NCI-H524 treated with DMSO at 0.1 percent for 48 hours (cell line): Measurements from ENCODE around the gene ZNF214.

ENCODE experiments used
- DNase-seq: peaks from one replicate; lab custom pipeline; 2025; lab: John Stamatoyannopoulos, UW

The ZNF214 gene

DNA sequence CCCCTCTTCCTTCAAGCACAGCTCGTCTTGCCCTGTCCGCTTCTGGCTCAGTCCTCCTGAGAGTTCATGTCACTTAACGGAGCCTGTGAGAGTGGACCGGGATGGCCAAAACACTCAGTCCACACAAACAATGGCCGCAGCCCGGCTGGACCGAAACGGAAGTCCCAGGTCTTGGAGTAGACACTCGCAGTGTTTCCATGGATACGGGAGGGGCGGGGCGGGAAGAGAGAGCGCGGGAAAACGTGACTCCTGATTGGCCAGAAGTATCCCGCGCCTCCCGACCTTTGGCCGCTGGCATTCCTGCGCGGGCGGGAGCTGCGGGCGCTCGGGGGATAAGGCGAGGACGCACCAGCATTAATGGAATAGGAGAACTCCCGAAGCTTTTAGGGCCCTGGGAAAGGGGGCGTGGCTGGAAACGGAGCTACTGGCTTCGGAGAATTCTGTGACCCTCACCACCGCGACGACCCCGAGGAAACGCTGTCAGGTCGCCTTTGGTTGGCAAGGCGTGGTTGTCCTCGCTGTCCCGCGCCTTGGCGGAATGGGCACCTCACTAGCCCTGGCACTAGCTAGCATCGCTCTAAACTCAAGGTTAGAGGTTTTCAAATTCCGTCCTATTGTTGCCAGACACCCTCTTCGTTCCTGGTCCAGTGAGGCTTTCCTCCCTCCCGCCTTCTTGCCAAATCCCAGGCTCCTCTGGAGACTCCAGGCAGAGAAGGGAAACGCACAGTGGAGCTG is at the start of gene ZNF214, which contains the start of gene NLRP14:
Gene ZNF214 (minus strand): TSS at position 164 of the 735 bp plus-strand sequence. CDS start 17,511 bp downstream, outside the sequence.
Gene NLRP14 (plus strand): TSS at position 297 of the 735 bp plus-strand sequence. CDS start 18,108 bp downstream, outside the sequence.
- DNase-seq, result peak; percentile 46

DNA sequence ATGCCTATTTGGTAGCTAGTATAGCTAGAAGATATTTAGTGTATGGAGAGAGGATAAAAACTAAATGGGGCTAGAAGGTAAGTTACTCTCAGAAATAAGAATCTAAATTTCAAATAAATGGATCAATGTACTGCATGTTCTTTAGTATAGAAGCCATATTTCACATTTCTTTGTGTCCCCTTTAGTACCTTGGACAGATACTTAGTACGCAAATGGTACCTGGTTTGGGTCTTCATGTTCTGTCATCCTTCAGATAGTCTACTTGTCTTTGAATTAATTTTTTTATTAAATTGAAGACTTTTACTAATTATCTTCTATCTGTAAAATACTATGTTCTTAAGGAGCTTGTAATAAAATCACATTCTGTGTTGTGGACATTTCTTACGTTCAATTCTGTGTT is 42.4 kb upstream of the ZNF214 start:
- no peak for DNase-seq

GRCh38 chr11:7060868-7061267 is 40.7 kb upstream of the ZNF214 start:
- no peak for DNase-seq

GRCh38 chr11:7057641-7058040 is 37.5 kb upstream of the ZNF214 start:
- no peak for DNase-seq

DNA sequence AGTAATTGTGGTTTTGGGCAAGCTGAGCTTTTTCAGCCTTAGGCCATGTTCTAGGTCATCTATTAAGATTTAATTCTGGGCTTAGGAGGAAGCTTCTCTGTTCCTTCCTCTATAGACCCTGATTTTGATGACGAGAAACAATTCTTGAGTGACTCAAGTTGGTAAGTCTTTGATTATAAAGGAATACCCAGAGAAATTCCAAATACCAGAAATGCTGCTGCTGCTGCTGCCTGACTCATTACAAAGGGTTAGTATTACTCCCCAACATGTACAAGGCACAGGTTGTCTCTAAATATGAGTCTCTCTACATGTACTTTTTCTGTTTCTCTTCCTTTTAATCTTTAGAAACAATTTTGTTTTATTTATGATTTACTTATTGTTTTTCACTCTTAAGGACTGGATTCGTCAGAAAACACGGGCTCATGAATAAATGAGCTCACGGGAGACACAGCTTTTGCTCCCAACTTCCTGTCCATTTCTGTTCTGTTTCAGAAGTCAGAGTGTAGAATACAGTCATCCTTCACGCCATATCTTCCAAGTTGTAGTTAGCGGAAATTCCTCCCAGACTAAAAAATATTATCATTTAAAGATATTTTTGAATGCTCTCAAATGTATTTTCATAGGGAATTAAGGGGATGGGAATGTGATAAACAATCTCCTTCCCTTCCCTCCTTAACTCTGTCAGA is 36.8 kb upstream of the ZNF214 start:
- no peak for DNase-seq

DNA sequence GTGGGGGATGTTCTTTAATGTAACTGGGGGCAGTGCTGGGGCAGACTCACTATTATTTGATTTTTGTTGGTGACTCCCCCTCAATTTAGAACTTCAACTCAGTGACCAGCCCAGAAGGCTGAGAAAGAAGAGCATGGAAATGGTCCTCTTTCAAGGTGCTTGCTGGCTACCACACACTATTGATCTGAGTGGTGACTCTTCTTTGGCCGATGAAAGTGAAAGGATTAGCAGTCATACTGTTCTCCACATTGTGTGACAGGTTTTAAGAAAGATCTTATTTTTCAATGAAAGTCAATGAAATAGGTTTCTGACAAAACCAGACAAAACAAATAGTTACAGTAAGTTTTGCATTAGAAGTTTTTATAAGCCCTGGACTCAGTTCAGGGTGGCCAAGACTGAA is 30.0 kb upstream of the ZNF214 start:
- DNase-seq, result no peak

GRCh38 chr11:7046474-7047175 is 26.5 kb upstream of the ZNF214 start:
- DNase-seq, result no peak

- no peak for DNase-seq
These were observed 13.9 kb upstream of the ZNF214 start for GRCh38 chr11:7034019-7034418.

GRCh38 chr11:7032692-7033091 is 12.5 kb upstream of the ZNF214 start:
- no peak for DNase-seq

GRCh38 chr11:7031471-7031871 is 11.3 kb upstream of the ZNF214 start:
- no peak for DNase-seq

GRCh38 chr11:7030836-7031235 is 10.7 kb upstream of the ZNF214 start:
- DNase-seq, result no peak

- DNase-seq, result no peak
These were observed 8.0 kb upstream of the ZNF214 start for GRCh38 chr11:7028141-7028540.

GRCh38 chr11:7021318-7021717 is 1.2 kb upstream of the ZNF214 start:
- DNase-seq, result no peak

DNA sequence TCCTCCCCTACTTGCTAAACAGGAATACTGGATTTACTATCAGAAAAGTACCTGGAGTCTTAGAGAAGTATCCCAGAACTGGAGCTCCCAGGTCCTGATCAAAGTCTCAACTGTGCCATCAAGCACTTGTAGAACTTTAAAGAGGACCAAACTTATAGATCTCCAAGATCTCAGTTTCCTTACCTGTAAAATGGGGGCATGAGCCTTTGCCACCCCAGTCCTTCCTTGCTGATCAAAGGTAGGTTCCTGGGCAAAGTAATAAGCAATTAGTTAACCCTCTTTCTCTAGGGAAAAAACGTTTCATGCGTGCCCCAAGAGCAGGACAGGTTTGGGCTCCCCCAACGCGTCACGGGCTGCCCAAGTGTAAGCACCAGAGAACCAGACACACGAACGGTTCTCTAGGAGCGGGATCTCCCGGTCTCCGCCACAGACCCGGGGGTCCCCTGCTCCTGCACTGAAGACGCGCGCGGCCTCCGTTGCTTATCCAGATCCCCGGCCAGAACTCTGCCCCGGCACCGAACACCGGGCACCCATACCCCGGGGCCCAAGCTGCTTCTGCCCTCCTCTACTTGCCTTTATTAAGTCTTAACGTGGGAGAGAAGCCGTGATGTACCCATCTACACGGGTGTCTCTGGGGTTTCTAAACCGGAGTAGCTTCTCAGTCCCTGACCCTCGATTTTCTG is 505 bp downstream of the ZNF214 start:
- DNase-seq, result no peak

GRCh38 chr11:7016011-7016410 is 4.1 kb downstream of the ZNF214 start:
- no peak for DNase-seq

- DNase-seq, result no peak
These were observed 6.0 kb downstream of the ZNF214 start for GRCh38 chr11:7014118-7014517.

GRCh38 chr11:7004482-7004881 is 15.7 kb downstream of the ZNF214 start:
- no peak for DNase-seq

GRCh38 chr11:6995703-6996102 is 24.4 kb downstream of the ZNF214 start:
- no peak for DNase-seq

DNA sequence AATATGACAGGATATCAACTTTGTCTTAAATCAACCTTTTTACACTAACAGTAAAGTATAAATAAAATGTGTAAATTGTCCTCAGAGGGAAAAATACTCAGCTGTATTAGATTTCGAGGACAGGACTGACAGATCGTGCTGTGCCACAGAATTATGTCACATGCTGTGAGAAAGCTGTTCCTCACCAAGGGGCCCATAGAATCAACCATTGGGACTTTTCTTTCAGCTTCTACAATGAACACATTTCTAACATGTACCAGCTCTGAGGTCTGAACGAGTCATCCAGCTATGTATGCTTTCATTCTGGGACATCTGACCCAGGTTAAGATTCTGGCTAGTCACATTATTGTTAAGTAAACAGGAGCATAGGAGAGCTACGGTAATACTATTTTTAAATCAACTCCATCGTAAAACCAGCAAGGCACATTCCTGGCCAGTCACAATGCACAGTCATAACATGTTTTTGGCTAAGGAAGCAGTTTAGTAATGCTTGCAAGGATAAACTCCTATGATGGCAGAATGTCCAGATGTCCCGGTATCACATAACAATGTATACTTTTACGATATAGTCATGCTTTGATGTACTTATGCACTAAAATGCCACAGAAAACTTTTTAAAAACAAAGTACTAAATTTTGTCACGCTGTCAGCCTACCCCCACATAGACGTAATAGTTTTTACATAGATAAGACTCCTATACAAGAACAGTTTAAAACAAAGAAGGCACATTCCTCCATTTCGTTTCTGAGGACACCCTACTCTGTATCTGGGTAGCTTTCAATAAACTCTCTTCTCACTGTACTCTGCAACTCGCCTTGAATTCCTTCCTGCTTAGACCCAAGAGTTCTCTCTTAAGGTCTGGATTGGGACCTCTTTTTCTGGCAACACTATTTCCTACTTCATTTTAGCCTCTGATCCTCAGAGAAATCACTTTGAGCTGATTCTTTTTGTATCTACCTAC is 27.4 kb downstream of the ZNF214 start:
- no peak for DNase-seq

DNA sequence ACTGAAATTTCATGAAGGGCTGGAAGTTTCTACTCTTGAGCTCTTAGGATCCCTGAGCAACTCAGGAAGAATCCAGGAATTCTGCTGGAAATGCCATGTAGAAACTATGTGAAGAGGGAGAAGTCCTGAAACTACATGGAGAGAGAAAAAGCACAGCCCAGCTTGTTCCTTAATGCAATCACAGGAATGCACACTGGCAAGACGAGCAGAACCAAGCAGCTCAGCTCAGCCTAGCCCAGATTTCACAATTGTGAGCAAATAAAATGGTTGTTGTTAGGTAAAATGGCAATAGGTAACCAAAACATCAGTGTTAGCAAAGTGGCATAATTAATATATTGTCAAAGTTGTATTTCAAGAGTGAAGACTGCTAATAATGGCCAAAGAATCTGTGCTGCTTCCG is 28.1 kb downstream of the ZNF214 start:
- DNase-seq, result no peak

DNA sequence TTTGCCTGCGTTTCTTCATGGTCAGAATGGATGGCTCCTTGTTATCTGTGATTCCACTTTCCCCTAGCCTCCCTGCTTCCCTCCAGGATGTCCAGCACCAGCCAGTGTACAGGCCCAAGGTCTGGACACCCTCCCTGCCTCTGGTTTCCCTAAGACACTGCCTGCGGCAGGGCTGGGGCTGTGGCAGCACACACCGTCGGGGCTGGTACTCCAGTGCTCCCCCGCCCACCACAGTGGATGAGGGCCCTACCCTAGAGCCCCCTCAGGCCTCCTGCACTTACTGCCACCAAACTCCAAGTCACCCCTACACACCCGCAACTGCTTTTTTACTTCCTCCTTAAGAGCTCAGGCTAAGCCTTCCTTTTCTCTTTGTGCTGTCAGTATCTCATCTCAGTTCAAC is 28.9 kb downstream of the ZNF214 start:
- DNase-seq, result no peak
